ENCODE data around the gene COL26A1.
A peak's percentile ranks its signal among the peaks of the same experiment; 100 is the strongest.

The COL26A1 gene

DNA sequence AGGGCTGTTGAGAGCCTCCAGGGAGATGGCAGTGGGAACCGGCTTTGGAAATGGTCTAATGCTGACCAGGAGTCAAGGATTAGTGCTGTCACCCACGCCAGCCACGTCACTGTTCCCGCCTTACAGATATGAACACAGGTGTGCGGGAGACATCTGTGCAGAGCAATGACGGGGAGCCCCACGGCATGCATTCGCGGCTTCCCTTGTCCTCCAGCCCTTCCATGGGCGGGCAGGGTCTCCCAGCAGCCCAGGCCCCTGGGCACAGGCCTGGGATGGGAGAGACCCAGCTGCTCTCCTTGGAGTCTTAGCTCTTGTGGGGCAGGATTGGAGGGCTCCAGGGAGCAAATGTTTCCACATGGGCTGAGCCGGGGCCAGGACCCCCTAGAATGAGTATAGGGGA lies 172.2 kb downstream of the COL26A1 start:
- DNase-seq (ENCODE audit: low read depth): no peak

DNA sequence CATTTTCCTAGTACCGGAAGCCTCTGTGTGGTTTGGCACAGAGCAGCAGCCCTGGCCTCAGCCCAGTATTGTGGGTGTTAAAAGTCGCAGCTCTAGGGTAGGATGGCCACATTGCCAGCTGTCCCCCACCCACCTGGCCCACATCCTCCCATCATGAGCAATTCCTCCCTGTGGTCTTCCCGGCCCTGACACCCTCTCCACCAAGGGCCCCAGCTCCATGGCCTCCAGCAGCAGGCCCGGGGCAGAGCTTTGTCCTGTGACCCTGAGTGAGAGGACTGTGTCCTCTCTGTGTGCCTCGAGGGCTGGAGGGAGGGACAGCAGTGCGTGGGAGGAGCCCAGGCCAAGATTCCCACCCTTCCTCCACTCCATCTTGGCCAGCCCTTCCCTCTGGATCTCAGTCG lies 172.7 kb downstream of the COL26A1 start:
- no peak for DNase-seq (ENCODE audit: low read depth)

DNA sequence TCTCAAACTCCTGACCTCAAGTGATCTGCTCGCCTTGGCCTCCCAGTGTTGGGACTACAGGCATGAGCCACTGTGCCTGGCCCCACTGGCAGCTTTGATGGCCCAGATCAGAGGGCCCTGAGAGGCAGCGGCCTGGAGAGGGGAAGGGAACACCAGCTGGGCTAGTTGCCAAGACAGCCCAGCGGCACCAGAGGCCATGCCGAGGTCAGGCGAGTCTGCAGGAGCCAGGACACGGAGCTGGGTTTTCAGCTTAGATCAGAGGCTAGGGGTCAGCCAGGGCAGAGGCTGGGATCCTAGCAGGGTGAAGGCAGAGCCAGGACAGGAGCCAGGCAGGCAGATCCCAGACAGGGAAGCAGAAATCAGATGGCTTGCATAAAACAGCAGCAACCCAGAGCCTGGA lies 173.6 kb downstream of the COL26A1 start:
- DNase-seq (ENCODE audit: low read depth): no peak

DNA sequence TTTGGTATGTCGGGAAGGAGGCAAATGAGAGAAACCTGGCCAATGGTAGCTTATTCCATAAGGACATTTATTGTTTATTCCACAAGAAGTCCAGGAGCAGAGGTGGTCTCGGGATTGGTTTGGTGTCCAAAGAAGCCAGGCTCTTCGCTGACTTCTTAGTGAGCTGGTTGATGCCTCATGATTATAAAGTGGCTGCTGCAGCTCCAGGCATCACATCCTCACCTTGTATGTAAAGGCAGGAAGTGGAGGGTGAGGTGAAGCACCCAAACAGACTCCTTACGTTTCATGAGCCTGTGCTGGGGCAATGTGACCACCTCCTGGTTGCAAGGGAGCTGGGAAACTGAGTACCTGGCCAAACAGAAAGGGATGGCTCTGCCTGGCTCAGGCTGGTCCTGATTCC lies 174.0 kb downstream of the COL26A1 start:
- DNase-seq (ENCODE audit: low read depth): no peak

DNA sequence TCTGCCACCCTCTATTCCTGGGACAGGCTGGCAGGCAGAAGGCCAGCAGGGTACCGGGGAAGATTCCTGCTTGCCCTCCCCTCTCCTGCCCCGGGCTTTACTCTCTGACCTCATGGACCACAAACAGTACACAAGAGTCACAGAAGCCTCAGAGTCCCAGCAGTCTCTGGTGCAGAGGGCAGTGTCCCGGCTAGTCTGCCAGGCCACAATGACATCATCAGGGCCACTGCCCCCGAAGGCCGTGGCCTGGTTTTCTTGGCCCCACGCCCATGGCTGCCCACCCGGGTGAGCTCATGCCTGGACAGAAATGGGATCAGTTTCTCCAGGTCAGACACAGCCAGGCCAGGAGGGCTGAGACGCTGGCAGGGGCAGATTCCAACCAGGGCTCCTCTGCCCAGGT lies 174.5 kb downstream of the COL26A1 start:
- no peak for DNase-seq (ENCODE audit: low read depth)

DNA sequence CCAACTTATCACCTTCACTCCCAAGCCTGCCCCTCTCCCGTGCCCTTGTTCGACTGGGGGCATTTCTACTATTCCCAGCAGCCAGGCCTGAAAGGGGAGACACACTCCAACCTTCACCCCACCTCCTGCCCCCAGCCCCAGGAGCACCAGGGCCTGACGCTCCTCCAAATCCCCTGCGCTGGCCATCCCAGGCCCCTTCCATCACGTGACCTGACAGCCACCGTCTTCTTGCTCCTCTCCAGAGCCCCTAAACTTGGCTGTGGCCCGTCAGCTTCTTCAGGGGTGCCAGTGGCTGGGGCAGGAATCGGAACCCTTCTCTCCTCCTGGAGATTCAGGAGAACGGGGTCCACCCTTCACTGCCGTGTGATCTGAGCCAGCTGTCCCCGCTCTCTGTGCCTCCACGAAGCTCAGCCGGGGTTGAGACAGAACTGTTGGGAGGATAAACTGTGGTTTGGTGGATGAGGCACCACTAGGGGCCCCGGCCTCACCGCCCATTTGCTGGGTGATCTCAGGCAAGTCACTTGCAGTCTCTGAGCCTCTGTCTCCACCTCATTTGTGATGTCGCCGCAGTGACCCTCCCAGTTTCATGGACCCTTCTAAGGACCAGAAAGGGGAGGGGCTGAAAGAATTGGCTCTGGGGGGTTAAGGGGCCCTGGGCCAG lies 175.4 kb downstream of the COL26A1 start:
- DNase-seq (ENCODE audit: low read depth): no peak

DNA sequence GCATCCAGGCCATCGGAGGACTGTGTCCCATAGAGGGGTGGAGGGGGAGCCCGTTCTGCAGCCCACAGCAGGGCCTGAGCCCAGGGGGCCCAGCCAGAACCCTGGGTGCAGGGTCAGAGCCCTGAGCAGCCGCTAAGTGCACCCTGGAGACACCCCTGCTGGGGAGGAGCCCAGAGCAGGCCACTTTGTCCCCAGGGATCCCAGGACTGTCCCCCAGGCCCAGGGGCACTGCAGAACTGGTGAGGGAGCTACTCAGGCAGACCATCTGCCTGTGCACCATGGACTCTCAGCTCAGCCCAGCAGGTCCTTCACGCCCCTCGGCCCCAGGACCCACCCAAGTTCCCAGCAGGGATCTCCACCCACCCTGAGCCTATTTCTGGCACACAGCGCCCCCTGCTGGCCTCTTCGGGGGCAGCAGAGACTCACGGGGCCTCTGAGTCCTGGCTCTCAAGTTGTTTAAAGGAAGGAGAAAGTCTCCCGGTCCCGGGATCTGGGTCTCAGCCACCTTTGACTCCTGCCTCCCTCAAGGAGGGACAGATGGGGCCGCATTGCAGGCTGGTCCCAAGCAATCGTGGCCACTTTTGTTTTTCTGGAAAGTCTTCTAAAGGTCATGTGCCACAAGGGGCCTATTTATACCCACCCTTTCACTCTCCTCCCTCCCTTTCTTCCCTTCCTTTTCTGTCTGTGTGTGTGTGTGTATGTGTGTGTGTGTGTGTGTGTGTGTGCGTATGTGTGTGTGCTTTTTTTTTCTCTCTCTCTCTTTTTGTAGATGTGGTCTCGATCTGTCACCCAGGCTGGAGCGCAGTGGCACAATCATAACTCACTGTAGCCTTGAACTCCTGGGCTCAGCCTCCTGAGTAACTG lies 176.2 kb downstream of the COL26A1 start:
- peak; percentile 32 for DNase-seq (ENCODE audit: low read depth)

DNA sequence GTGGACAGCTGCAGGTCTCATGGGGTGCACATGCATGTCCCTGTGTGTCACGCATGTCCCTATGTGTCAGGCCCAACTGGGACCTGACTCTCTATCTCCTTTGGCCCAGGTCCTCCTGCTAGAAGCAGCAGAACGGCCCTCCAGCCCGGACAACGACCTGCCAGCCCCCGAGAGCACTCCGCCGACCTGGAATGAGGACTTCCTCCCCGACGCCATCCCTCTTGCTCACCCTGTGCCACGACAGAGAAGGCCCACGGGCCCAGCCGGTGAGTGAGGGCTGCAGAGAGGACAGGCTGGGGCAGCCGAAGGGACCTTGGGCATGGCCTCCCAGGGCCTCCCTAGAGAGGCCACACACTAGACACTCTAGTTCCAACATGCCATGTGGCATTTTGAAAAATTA lies 177.1 kb downstream of the COL26A1 start:
- DNase-seq (ENCODE audit: low read depth): no peak

DNA sequence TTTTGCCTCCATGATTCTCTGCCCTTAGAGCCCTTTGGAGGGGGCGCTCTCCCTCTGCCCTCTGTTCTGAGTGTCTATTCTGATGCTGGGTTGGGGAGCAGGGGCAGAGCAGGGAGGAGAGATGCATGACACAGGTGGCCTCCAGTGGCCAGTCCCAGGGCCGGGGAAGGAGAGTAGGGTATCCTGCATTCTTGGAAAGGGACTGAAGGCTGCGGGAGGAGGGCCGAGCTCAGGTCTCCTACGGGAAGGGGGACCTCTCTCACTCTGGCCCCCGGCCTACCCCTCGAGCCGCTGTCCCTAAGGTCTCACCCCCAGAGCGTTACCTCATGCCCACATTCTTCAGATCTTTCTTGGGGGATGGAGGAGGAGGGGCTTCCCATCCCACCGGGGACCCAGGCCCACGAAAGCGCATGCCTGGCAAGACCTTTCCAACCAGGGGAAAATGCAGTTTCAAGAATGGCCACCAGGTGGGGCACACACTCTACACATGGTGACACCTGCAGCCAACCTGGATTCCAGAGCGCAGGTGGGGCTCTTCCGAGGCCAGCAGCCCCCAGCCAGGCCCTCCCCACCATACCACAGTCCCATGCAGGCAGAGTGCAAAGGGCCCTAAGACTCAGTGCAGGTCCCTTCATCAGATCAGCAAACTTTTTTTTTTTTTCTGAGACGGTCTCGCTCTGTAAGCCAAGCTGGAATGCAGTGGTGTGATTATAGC lies 180.0 kb downstream of the COL26A1 start:
- peak; percentile 70 for DNase-seq (ENCODE audit: low read depth)

DNA sequence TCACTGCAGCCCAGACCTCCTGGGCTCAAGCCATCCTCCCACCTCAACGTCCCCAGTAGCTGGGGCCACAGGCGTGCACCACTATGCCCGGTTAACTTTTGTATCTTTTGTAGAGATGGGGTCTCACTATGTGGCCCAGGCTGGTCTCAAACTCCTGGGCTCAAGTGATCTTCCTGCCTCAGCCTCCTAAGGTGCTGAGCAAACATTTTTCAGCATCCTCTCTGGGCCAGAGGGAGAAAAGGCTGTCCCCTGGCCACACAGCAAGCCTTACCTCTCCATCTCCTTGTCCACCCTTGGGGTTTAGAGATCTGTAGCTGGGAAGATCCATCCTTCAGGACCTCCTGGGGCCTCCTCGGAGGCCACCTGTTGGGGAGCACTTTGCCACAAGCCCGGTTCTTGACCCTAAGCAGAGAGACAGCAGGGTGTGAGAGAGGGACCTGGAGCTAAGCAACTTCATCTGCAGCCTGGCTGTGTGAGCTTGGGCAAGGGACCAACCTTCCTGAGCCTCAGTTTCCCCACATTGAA lies 180.6 kb downstream of the COL26A1 start:
- no peak for DNase-seq (ENCODE audit: low read depth)

DNA sequence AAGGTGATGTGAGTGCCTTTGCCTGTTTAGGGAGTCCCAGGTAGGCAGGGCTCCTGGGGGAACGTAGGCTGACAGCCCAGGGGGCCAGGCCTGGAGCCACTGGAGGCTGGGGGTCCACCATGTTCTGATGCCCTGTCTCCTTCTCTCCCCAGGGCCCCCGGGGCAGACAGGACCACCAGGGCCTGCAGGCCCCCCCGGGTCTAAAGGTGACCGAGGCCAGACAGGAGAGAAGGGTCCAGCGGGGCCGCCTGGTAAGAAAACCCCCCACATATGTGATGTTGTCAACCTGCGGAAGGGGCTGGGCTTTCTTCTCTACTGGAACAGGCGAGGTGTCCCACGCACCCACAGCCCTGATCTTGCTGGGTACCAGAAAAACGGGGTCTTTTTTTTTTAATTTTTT lies 181.2 kb downstream of the COL26A1 start:
- no peak for DNase-seq (ENCODE audit: low read depth)

DNA sequence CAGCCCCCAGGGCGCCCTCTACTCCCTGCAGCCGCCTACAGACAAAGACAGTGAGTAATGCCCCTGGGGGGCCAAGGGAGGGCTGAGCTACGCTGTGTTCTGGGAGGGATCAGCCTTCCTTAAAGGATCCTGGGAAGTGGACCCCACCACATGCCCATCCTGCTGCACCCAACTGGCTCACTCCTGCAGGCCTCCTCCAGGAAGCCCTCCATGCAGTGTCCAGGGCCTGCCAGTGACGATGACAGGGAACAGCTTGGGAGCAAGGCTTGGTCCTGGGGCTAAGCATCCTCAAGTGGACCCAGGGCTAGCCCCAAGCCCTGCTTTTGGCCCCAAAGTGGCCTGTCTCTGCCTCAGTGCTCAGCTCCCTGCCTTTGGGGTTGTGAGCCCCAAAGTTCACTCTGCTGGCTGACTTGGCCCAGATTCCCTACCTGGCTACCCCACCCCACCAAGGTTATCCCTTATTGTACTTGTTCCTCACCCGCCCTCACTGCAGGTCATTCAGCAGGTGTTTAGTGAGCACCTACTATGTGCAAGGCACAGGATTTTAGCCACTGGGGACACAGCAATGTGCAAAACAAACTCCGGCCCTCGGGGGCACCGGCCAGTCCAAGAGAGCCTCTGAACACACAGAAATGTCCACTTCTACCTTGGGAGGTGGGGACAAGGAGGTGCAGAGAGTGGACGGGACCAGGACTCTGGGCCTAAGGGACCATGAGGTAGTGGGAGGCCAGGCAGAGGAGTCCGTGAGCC lies 182.9 kb downstream of the COL26A1 start:
- DNase-seq (ENCODE audit: low read depth): no peak

DNA sequence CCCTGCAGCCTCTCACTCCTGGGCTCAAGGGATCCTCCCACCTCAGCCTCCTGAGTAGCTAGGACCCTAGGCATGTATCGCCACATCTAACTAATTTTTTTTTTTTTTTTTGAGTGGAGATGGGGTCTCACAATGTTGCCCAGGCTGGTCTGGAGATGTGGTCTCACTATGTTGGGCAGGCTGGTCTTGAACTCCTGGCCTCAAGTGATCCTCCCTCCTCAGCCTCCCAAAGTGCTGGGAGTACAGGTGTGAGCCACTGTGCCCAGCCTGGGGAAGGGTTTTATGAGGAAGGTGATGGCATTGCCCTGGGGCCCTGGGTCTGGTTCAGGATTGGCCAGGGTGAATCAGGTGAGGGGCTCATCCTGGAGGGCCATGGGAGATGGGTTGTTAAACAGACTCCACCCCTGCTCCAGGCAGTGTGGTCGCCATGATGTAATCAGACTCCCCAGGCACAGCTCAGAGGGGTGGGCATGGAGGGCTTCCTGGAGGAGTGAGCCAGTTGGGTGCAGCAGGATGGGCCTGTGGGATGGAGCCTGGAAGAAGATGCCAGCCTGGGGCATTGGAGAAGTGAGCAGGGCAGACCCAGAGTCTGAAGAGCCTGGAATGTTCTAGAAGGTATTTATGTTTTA lies 183.7 kb downstream of the COL26A1 start:
- DNase-seq (ENCODE audit: low read depth): no peak

DNA sequence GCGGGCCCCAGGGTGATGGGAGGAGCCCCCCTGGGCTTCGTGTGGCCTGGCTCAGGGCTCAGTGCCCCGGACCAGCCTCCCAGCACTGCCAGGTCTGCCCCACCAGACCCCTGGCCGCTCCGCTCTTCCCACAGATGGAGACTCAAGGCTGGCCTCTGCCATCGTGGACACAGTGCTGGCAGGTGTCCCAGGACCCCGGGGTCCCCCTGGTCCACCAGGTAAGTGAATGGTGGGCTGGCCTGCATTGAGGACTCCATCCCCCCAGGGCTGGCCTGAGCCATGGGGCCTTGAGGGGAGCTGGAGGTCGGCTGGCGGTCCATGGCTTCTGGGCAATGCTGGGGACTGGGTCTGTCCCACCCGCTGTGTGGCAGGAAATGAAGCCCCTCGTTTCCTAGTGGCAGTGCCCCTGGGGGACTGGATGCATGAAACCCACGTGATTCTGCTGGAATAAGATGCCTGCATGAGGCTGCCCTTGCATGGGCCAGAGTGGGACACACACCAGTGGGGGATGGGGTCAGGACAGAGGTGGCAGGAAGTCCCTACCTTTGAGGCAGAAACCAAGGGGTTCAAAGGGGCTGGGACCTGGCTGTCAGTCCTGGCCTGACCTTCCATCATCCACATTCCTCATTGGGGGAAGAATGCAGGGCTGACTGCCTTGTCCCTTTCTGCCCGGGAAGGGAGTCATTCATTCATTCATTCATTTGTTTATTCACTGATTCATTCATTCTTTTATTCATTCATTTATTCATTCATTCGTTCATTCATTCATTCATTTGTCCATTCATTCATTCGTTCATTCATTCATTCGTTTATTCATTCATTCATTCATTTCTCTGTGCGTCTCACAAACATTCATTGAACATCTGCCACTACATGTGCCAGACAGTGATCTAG lies 184.6 kb downstream of the COL26A1 start:
- no peak for DNase-seq (ENCODE audit: low read depth)

DNA sequence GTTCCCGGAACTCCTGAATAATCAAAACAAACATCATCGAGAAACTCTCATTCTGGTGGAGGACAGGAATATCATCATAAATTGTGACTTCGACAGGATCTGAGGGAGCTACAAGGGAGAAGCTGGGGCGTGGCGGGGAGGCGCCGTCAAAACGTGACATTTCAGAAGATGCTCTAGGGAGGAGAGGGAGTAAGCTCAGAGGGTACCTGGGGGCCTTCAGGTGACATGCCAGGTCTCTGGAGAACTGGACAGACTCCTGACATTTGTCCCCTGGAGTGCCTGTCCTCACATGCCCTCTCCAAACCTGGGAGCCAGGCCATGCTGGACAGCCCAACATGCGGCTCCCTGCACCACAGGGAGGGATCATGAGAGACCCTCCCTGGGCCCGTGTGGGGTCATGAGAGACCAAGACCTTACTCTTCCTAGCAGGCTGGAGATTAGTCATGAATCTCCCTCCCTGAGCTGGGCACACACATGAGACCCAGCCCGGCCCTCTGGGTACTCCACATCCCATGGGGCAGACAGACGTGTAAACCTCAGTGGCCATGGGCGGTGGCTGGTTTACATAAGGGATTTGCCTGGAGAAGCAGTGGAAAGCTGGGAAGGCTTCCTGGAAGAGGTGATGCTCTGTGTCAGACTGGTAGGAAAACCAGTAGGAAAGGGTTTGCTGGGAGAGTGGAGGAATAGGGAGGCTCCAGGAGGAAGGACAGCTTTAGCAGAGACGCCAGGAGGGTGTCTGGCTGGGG lies 185.4 kb downstream of the COL26A1 start:
- no peak for DNase-seq (ENCODE audit: low read depth)

DNA sequence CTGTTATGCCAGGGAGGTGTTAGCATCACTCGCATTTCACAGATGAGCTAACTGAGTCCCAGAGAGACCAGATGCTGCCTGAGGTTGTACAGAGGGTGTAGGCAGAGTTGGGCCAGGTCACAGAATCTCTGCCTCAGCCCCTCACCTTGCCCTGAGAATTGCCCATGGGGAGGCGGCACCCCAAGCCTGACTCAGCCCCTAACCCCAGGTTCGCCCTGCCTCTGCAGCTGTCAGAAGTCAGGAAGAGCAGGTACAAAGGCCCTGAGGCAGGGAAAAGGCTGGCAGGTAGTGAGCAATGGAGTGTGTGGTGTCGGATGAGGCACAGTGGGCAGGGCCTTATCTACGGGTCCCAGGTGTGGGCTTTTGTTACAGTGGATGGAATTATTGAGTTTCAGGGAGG lies 187.1 kb downstream of the COL26A1 start:
- no peak for DNase-seq (ENCODE audit: low read depth)

DNA sequence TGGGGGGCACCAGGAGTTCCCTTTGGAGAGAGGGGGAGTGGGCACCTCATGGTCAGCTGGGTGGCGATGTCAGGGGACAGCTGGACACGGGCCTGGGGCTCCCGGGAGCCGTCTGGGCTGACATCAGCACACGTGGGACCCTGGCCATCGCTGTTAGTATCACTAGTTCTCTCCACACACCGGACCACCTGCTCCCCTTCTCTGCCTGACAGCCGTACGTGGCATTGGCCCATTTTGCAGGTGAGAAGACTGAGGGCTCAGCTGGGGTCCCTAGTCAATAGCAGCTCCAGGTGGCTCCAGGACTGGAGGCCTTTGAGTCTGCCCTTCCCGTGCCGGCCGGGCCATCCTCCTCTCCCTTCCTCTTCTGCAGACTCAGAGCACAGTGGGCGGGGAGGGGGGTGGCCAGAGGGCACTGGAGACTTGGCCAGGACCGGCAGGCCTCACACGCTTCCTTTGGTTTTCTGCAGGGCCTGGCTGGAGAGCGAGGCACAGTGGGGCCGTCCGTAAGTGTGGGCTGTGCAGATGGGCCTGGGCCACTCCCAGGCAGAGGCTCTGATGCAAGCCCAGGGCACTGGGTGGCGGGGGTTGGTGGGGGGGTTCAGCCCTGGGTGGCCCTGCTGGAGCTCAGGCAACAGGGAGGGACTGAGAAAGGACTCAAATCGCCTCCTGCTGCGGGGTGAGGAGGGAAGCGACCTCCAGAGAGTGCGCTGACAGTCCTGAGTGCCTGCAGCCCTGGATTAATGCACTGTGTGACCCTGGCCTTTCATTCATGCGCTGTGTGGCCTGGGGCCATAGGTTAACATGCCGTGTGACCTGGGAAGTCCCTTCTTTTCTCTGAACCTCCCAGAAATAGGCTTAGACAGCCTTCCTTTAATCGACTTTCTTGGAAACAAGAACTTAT lies 188.2 kb downstream of the COL26A1 start:
- no peak for DNase-seq (ENCODE audit: low read depth)

DNA sequence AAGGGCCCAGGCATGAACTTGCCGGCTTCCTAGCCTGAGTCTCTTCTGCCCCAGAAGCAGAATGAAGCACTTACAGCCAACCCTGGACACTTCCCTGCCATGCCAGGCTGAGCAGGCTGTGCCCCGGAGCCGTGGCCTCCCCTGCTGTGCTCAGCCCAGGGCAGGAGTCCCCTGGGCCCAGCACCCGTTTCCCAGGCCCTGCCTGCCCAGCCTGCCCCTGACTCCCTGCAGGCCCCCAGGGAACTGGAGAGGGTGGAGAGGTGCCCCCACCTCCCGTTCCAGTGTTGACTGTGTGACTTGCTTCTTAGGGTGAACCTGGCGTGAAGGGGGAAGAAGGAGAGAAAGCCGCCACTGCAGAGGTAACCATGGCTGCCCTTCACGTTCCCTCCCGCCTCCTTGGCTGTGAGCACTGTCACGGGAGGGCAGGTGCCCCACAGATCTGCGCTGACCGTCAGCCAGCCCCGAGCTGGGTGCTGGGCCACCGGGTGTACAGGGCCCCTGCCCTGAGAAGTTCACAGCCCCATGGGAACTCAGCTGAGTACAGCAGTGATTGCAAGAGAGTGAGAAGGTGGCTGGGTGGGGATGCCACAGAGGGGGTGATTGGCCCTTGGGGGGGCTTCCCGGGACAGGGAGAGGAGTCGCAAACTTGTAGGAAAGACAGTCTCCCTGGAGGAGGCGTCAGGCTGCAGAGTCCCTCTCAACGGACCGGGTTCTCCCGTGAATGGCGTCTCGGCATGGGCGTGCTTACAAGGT lies 190.5 kb downstream of the COL26A1 start:
- no peak for DNase-seq (ENCODE audit: low read depth)

Measured in activated gamma-delta T cell treated with anti-CD3 and anti-CD28 coated beads, Interleukin-2, amount 50 U/mL, for 16 hours (primary cell).